ENCODE measurements around the gene GRID1. TPM values are rescaled to one million over a fixed set of nuclear protein-coding genes. Genes with fewer than 3 reads are reported as not detected.

The GRID1 gene
- total RNA-seq, 1 donor: not detected

DNA sequence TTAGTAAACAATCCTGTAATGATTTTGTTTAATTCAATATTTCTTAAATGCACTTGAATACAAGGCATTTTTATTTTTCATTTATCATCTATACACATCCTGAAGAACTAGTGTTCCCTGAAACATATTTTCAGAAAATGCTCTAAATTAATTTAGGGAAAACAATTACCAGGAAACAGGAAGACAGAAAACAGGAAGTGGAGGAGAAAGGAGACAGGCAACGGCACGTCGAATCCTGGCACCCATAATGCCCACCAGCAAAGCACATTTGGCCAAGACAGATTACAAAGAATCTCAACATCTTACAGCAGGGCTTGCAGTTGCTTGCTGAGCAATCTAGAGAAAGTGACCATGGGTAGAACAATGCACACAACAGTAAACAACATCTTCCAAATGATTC is 571.1 kb downstream of the GRID1 start:
- Histone ChIP-seq H3K4me1 (ENCODE audit: insufficient read depth, low read length) (no peaks in the 10 kb centered on the region), H3K9me3 (ENCODE audit: low read depth, low read length) (no peaks in the 10 kb centered on the region), H3K4me3 (ENCODE audit: low read length) (no peak overlapping the region), H3K27me3 (ENCODE audit: insufficient read depth, low read length) (no peaks in the 10 kb centered on the region)

DNA sequence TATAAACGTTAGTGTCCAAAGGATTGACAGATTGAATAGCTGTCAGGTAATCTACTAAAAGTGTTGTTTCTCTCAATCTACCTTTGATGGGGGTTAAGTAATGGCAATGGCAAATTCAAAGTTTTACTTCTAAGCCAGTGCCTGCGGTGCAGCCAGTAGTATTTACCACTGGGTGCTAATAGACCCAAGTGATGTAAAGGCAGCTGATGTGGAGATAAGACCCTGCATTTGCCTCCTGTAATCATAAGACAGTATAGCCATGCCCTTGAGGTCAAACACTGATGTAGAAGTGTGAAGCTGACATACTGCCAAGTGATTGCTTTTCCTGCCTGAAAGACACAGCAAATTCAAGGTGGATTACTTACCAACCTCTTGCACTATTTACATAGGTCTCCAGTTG is 572.0 kb downstream of the GRID1 start:
- Histone ChIP-seq H3K9me3 (ENCODE audit: low read depth, low read length) (no peaks in the 10 kb centered on the region), H3K4me1 (ENCODE audit: insufficient read depth, low read length) (no peaks in the 10 kb centered on the region), H3K27me3 (ENCODE audit: insufficient read depth, low read length) (no peaks in the 10 kb centered on the region), H3K4me3 (ENCODE audit: low read length) (no peak overlapping the region)

DNA sequence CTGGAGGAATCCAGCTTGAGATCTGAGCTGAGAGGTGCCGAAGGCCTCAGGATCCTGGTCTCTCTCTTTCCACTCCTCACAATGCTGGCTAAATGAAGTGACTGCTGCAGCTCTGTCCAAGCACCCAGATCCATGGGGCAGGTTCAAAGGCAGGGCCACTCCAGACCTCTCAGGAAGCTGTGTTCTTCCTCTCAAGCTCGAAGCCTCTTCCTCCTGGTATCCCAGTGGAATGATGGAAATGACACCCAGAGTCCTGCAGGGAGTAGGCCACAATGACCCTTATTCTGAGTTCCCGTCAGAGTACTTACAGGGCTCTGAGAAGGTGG is 574.1 kb downstream of the GRID1 start:
- Histone ChIP-seq H3K9me3 (ENCODE audit: low read depth, low read length) (no peaks in the 10 kb centered on the region), H3K27me3 (ENCODE audit: insufficient read depth, low read length) (no peaks in the 10 kb centered on the region), H3K4me1 (ENCODE audit: insufficient read depth, low read length) (no peaks in the 10 kb centered on the region), H3K4me3 (ENCODE audit: low read length) (no peak overlapping the region)

DNA sequence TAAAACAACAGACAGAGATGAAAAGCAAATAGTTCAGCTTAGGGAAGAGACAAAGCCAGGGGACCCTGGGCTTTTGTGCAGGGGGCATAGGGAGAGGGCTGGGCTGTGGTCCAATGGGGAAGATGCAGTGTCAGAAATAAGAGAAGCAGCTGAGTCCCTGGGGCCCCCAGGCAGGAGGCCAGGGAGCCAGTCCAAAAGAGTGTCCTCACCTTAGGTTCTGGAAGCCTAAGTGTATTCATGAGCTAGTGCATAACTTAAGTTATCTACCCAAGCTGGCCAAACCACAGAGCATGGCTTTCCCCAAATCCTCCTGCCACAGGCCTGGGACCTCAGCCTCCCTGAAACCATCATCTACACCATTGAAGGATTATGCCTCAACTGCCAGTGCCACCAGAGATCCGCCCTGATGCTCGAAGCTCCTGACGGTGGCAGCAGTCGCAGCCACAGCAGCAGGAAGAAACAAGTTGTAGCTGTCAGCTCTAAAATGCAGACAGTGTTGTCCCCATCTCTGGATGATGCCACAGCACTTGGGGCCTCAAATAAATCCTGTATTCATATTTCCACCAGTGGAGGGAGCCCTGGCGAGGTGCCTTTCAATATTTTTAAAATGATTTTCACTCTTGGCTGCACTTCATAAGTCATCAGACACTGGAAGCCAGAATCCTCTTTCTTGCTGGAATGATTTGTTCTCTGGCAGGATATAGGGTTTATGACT is 574.6 kb downstream of the GRID1 start:
- Histone ChIP-seq H3K9me3 (ENCODE audit: low read depth, low read length) (no peaks in the 10 kb centered on the region), H3K4me3 (ENCODE audit: low read length) (no peak overlapping the region), H3K27me3 (ENCODE audit: insufficient read depth, low read length) (no peaks in the 10 kb centered on the region)

DNA sequence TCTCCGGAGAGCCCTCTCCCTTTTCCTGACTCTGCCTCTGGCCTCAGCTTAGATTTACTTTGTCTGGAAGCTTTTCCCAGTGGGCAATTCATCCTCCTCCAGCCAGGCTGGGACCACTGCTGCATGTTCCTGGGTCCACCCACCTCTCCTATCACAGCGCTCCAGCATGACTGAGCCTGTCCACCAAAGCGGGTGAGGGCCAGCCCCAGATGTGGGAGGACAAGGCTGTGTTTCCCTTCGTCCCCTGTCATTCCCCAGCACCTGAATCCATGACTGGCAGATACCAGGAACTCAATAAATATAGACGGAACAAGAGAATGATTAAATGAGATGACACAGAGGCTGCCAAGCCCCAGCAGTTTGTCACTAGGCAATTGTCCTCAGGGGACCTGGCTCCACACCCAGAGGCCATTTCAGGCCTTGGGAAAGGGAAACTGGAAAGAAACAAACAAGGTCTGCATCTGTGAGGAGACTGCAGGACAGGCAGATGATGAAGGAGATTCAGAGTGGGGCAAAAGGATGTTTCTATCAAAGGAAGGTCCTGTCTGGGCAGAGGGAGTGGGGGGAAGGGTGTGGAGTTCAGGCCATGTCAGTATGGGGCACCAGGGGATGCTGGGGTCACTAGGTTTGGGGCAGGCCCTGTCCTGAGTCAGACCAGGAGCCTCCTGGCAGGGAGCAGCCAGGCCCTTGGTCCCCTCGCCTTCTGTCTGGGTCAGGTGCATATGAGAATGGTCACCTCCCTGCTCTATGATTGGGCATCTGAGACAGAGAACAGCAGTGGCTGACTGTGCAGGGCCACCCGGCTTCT is 576.4 kb downstream of the GRID1 start:
- Histone ChIP-seq H3K9me3 (ENCODE audit: low read depth, low read length) (no peaks in the 10 kb centered on the region), H3K4me1 (ENCODE audit: insufficient read depth, low read length) (no peaks in the 10 kb centered on the region), H3K27me3 (ENCODE audit: insufficient read depth, low read length) (no peaks in the 10 kb centered on the region), H3K4me3 (ENCODE audit: low read length) (no peak overlapping the region)

More for the DNA sequence above, 574.6 kb downstream of the GRID1 start:
- H3K4me1 ChIP-seq (ENCODE audit: insufficient read depth, low read length): no peaks in the 10 kb centered on the region

DNA sequence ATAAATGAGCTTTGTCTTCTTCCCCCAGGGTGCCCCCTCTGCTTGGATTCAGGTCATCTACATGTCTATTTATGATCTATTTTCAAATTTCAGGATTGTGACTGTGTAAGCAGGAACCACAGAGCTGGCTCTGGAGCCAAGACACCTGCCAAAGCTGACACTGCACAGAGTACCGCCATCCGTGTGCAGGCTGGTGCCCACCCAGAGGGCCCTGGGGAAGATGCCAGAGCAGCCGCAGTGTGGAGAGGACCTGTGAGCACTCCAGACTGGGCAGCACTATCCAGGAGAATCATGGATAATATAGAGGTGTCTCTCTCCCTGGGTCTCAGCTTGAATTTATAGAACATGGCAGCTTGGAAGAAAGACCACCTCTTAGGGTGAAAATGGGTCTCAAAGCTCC is 577.5 kb downstream of the GRID1 start:
- Histone ChIP-seq H3K4me1 (ENCODE audit: insufficient read depth, low read length) (no peaks in the 10 kb centered on the region), H3K27me3 (ENCODE audit: insufficient read depth, low read length) (no peaks in the 10 kb centered on the region), H3K9me3 (ENCODE audit: low read depth, low read length) (no peaks in the 10 kb centered on the region), H3K4me3 (ENCODE audit: low read length) (no peak overlapping the region)

DNA sequence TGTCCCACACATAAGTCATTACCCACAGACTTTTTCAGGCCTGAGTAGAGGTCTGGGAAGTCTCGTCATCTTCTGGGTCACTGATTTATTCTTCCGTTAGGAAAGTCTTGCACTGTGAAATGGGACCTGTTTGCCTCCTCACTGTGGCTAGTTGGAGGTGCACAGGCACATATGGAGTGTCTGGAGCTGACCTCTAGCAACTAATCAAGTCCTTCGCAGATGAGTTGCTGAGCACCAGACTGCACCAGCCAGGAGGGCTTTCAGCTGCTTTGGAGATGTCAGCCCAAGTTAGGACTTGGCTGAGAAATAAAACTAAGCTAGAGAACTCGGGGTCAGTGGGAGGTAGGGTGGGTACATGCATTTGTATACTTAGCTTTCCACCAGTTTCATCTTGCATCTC is 578.0 kb downstream of the GRID1 start:
- H3K27me3 ChIP-seq (ENCODE audit: insufficient read depth, low read length): no peaks in the 10 kb centered on the region
- no peaks in the 10 kb centered on the region for H3K4me1 ChIP-seq (ENCODE audit: insufficient read depth, low read length)
- no peak overlapping the region for H3K4me3 ChIP-seq (ENCODE audit: low read length)
- no peaks in the 10 kb centered on the region for H3K9me3 ChIP-seq (ENCODE audit: low read depth, low read length)

DNA sequence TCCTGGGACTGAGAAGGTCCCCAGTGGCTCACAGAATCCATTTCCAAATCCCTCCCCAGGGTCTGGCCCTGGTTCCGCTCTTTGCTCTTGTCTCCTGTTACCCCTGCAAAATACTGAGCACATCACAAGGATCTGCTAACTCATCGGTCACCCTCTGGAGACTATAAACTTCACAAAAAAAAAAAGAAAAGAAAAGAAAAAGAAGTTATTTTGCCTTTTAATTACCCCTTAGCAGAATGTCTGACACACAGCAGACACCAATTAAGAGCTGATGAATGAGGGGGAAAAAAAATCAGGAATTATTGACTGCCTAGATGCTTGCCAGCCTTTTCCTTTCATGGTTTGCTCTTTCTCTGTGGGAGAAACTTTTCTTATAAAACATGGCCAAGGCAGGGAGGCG is 578.7 kb downstream of the GRID1 start:
- Histone ChIP-seq H3K4me1 (ENCODE audit: insufficient read depth, low read length) (no peaks in the 10 kb centered on the region), H3K27me3 (ENCODE audit: insufficient read depth, low read length) (no peaks in the 10 kb centered on the region), H3K4me3 (ENCODE audit: low read length) (no peak overlapping the region), H3K9me3 (ENCODE audit: low read depth, low read length) (no peaks in the 10 kb centered on the region)

DNA sequence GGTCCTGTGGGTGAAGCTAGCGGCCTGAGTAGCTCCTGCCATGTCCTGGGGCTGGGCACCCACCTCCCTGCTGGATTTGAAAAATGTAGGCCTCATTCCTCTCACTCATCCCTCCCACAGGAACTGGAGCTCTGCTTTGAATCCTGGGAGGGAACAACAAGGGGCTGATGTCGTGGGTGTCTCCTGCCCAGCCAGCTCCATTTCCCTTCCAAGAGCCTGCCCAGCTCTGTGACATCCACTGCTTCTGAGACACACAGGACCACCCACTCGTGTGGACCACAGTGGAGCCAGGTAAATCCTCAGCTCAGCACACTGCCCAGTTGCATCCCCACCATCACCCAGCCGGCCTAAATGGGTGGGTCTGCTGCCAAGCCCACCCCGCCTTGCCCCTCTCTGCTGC is 579.2 kb downstream of the GRID1 start:
- Histone ChIP-seq H3K9me3 (ENCODE audit: low read depth, low read length) (no peaks in the 10 kb centered on the region), H3K4me1 (ENCODE audit: insufficient read depth, low read length) (no peaks in the 10 kb centered on the region), H3K4me3 (ENCODE audit: low read length) (no peak overlapping the region), H3K27me3 (ENCODE audit: insufficient read depth, low read length) (no peaks in the 10 kb centered on the region)

DNA sequence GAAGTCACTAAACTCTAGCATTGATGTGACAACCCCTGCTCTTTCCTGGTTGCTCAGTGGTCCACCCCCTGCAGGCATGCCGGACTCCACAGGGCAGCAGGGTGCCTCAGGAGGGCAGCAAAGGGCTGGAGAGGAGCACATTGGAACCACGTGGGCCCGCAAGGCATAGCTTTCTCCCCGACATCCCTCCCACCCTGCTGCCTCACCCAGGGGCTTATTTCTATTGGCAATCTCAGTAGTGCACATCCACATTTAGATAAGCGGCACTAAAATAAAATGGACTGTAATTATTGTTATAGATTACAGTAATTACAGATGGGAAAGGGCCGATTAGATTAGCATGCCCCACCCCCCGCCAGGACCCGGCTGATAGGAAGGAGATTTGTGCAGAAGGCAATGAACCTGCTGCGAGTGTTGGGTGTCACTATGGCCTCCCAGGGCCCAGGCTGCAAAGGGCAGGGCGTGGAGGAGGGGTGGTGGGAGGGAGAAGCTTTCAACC is 580.1 kb downstream of the GRID1 start:
- no peaks in the 10 kb centered on the region for H3K9me3 ChIP-seq (ENCODE audit: low read depth, low read length)
- H3K4me1 ChIP-seq (ENCODE audit: insufficient read depth, low read length): no peaks in the 10 kb centered on the region
- H3K27me3 ChIP-seq (ENCODE audit: insufficient read depth, low read length): no peaks in the 10 kb centered on the region
- no peak overlapping the region for H3K4me3 ChIP-seq (ENCODE audit: low read length)

DNA sequence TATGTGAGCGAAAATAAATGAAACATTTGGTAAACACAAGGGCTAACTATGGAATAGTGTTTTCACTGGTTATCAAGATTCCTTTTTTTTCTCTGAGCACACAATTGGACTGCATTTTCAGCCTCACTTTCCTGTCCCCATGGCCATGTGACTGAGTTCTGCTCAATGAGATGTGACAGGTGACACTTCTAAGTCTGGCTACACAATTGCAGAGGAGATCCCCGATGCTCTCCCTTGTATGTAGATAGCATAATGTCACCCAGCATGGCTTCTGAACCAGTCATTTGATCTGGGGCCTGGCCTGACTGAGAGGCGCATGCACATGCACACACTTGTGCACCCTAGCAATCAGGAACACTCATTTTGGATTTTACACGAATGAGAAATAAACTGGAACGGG is 581.8 kb downstream of the GRID1 start:
- Histone ChIP-seq H3K27me3 (ENCODE audit: insufficient read depth, low read length) (no peaks in the 10 kb centered on the region), H3K4me1 (ENCODE audit: insufficient read depth, low read length) (no peaks in the 10 kb centered on the region), H3K4me3 (ENCODE audit: low read length) (no peak overlapping the region), H3K9me3 (ENCODE audit: low read depth, low read length) (no peaks in the 10 kb centered on the region)

DNA sequence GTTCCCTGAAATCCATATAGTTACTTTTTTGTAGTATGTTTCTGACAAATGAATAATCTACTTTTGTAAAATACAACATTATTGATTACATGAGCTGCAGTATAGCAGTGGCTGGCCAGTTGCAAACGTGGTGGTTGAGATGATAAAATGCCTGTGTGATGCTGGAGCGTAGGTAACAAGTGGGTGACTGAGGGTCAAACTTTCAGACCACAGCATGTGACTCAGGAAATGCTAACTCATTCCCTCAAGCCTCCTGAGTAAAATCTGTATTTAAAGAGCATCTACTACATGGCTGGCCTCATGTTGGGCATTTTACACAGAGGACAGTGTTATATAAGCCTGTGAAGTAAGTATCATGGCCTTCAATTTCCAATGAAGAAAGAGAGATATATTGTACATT is 585.2 kb downstream of the GRID1 start:
- Histone ChIP-seq H3K9me3 (ENCODE audit: low read depth, low read length) (no peaks in the 10 kb centered on the region), H3K4me1 (ENCODE audit: insufficient read depth, low read length) (no peaks in the 10 kb centered on the region), H3K4me3 (ENCODE audit: low read length) (no peak overlapping the region), H3K27me3 (ENCODE audit: insufficient read depth, low read length) (no peaks in the 10 kb centered on the region)

DNA sequence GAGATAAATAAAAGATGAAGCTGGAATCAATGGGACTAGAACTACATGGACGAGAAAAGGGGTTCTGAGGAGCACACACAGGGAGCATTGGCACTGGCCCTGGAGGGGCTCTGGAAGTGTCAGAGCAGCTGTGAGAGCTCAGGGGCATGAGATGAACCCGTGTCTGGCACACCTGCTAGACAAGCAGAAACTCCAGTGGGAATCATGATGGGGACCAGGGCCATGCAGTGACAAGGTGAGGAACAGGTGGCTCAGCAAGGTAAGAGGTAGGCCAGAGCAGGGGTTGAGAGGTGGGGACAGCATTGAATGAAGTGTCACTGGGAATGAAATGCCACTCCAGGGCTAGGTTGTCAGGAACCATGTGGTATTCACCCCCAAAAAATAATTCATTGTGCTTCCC is 588.5 kb downstream of the GRID1 start:
- no peak overlapping the region for H3K4me3 ChIP-seq (ENCODE audit: low read length)
- H3K9me3 ChIP-seq (ENCODE audit: low read depth, low read length): no peaks in the 10 kb centered on the region
- no peaks in the 10 kb centered on the region for H3K27me3 ChIP-seq (ENCODE audit: insufficient read depth, low read length)
- H3K4me1 ChIP-seq (ENCODE audit: insufficient read depth, low read length): no peaks in the 10 kb centered on the region

DNA sequence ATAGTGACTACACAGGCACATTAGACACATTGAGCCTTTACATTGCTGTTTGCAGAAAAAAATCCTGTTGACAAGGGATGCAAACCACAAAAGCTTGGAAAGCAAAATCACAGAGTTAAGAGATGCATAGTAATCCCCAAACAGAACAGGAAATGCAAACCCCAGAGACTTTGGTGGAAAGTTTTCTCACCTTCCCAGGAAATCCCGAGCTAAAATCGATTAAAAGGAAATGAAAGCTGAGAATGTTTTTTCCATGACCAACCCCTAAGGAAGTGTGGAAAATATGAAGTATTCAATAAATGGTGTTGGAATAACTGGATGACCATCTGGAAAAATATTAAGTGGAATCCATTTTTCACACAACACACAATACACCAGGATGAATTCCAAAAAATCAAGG is 598.7 kb downstream of the GRID1 start:
- H3K4me3 ChIP-seq (ENCODE audit: low read length): no peak overlapping the region
- H3K9me3 ChIP-seq (ENCODE audit: low read depth, low read length): no peaks in the 10 kb centered on the region
- no peaks in the 10 kb centered on the region for H3K27me3 ChIP-seq (ENCODE audit: insufficient read depth, low read length)
- H3K4me1 ChIP-seq (ENCODE audit: insufficient read depth, low read length): no peaks in the 10 kb centered on the region

DNA sequence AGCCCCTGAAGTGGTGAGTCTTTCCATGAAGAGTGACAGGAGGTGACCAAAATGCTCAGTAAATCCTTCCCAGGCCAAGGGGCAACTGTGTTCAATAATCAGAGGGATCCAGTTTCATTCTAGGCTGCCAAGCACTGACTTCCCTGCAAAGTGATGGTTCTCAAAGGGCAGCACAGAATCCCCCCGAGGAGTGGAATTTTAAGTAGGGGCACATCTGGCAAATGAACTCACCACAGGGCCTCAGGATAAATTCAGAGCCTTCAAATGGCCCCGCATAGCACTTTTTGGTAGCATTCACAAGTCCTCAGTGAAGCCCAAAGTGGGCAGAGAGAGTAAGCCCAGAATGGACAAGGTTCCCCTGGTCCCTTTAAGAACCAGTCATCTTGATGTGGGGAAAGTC is 602.5 kb downstream of the GRID1 start:
- Histone ChIP-seq H3K4me3 (ENCODE audit: low read length) (no peak overlapping the region), H3K9me3 (ENCODE audit: low read depth, low read length) (no peaks in the 10 kb centered on the region), H3K4me1 (ENCODE audit: insufficient read depth, low read length) (no peaks in the 10 kb centered on the region), H3K27me3 (ENCODE audit: insufficient read depth, low read length) (no peaks in the 10 kb centered on the region)
